ENCODE data around the gene ID1. TPM values are rescaled to one million over a fixed set of nuclear protein-coding genes. Genes with fewer than 3 reads are reported as not detected.

Gene ID1
- total RNA-seq, 6 donors from 2014 or later = 226 to 911 (median 570) TPM

DNA sequence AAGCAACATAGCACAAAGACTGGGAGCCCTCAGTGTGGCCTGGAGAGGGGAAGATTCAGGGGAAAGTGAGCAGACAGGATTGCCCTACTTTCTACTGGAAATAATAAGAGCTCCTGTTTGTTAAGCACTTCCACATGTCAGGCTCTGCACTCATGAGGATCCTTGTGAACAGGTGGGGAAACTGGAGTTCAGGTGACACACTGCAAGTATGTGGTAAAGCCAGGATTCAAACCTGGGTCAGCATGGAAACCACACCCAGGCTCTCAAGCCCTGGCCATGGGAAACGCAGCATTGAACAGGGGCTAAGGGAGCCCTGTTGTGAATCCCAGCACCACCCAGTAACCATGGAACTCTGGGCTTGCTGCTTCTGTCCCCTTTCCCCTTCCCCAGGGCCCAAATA is 42.8 kb upstream of the ID1 start:
- H3K9me3 ChIP-seq = no peaks in the 10 kb centered on the region
- no peak overlapping the region for H3K4me3 ChIP-seq
- peaks cover 8 to 81% (median 38%) of the 10 kb centered on the region in 4 donors for H3K36me3 ChIP-seq
- H3K27ac ChIP-seq = peak overlapping the region in 3 of 4 donors; percentile 14 to 32 (median 20)
- 38 to 73% methylated on average over 1 of the region's 1 CpG for WGBS, 2 donors
- no peaks in the 10 kb centered on the region for H3K27me3 ChIP-seq
- TF ChIP-seq POLR2AphosphoS5 (IDR thresholded peaks at IDR 0.05) = no peak
- no peak for TF ChIP-seq POLR2A (IDR thresholded peaks at IDR 0.05)
- no peak for TF ChIP-seq EP300 (IDR thresholded peaks at IDR 0.05)
- TF ChIP-seq, protein P1, sequence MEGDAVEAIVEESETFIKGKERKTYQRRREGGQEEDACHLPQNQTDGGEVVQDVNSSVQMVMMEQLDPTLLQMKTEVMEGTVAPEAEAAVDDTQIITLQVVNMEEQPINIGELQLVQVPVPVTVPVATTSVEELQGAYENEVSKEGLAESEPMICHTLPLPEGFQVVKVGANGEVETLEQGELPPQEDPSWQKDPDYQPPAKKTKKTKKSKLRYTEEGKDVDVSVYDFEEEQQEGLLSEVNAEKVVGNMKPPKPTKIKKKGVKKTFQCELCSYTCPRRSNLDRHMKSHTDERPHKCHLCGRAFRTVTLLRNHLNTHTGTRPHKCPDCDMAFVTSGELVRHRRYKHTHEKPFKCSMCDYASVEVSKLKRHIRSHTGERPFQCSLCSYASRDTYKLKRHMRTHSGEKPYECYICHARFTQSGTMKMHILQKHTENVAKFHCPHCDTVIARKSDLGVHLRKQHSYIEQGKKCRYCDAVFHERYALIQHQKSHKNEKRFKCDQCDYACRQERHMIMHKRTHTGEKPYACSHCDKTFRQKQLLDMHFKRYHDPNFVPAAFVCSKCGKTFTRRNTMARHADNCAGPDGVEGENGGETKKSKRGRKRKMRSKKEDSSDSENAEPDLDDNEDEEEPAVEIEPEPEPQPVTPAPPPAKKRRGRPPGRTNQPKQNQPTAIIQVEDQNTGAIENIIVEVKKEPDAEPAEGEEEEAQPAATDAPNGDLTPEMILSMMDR (IDR thresholded peaks at IDR 0.05) = no peak
- H3K4me1 ChIP-seq = peaks cover 14 to 23% (median 19%) of the 10 kb centered on the region in 4 donors
- DNase-seq (no peak), ATAC-seq (ENCODE audit: low FRiP score in 2 of 2) (no peak)

DNA sequence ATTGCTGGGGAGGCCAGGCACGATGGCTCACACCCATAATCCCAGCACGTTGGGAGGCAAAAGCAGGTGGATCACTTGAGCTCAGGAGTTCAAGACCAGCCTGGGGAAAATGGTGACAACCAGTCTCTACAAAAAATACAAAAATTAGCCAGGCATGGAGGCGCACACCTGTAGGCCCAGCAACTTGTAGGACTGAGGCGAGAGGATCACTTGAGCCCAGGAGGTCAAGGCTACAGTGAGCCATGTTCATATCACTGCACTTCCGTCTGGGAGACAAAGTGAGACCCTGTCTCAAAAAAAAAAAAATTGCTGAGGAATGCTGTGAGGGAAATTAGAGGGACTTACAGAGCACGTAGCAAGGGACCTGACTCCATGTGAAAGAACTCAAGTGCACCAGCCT is 40.8 kb upstream of the ID1 start:
- Histone ChIP-seq H3K4me3 (no peak overlapping the region), H3K27ac (no peak overlapping the region), H3K27me3 (no peaks in the 10 kb centered on the region), H3K9me3 (no peaks in the 10 kb centered on the region), H3K4me1 (peaks cover 20 to 31% (median 27%) of the 10 kb centered on the region in 4 donors), H3K36me3 (peaks cover 10 to 86% (median 41%) of the 10 kb centered on the region in 4 donors)
- DNase-seq (no peak), ATAC-seq (ENCODE audit: low FRiP score in 2 of 2) (no peak)
- 88 to 96% methylated on average over 6 of the region's 6 CpGs for WGBS, 2 donors
- TF ChIP-seq POLR2AphosphoS5 (IDR thresholded peaks at IDR 0.05) = no peak
- TF ChIP-seq POLR2A (IDR thresholded peaks at IDR 0.05) = no peak
- no peak for TF ChIP-seq EP300 (IDR thresholded peaks at IDR 0.05)
- TF ChIP-seq, protein P1 (IDR thresholded peaks at IDR 0.05) = no peak

DNA sequence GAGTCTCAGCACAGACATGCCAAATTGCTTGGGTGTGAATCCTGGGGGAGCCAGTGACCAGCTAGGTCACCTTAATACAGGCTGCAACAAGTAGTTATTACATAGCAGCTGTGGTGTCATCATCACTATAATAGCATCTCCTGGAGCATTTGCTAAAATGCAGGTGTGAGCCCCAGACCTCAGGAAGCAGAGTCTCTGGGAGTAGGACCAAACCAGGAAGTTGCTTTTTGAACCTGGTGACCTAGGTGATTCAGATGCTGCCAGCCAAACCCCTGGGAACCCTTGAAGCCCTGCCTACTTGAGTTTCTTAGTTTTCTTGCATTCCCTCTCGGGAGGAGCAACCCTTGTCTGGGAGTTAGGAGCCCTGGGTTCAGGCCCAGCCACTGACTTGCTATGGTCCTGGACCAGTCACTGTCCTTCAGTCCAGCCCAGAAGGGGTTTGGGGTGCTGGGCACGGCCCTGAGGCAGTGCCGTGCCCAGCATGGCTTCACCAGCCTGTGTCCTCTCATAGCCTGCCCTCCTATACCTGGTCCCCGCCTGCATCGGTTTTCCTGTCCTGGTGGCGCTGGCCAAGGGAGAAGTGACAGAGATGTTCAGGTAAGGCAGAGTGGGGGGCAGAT is 39.3 kb upstream of the ID1 start:
- DNase-seq = no peak
- WGBS, 2 donors = 63 to 94% methylated on average over 1 to 6 of the region's 6 CpGs
- no peaks in the 10 kb centered on the region for H3K9me3 ChIP-seq
- TF ChIP-seq EP300 (IDR thresholded peaks at IDR 0.05) = no peak
- no peak for TF ChIP-seq POLR2AphosphoS5 (IDR thresholded peaks at IDR 0.05)
- H3K36me3 ChIP-seq = peaks cover 10 to 85% (median 41%) of the 10 kb centered on the region in 4 donors
- no peaks in the 10 kb centered on the region for H3K27me3 ChIP-seq
- H3K27ac ChIP-seq = no peak overlapping the region
- no peak for ATAC-seq (ENCODE audit: low FRiP score in 2 of 2)
- peaks cover 19 to 40% (median 33%) of the 10 kb centered on the region in 4 donors for H3K4me1 ChIP-seq
- no peak overlapping the region for H3K4me3 ChIP-seq

DNA sequence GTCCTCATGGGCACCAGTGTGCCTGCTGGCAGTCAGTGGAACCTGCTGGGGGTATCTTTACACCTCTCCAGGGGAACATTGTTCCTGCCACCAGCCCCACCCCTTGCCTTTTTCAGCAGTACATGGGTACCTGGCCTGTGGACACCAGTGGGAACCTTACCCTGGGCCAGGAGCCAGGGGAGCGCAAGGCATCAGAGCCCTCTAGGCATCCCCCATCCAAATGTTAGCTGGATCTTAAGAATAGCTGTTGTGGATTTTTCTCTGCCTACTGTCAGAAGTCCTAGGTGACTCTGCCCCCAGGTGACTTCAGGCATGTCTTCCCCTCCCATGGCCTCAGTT is 38.8 kb upstream of the ID1 start:
- Histone ChIP-seq H3K9me3 (no peaks in the 10 kb centered on the region), H3K4me3 (no peak overlapping the region), H3K27me3 (no peaks in the 10 kb centered on the region), H3K27ac (peak overlapping the region in 1 of 4 donors; percentile 94), H3K4me1 (peaks cover 18 to 40% (median 35%) of the 10 kb centered on the region in 4 donors), H3K36me3 (peaks cover 10 to 81% (median 41%) of the 10 kb centered on the region in 4 donors)
- ATAC-seq (ENCODE audit: low FRiP score in 2 of 2) = no peak
- no peak for TF ChIP-seq EP300 (IDR thresholded peaks at IDR 0.05)
- TF ChIP-seq POLR2AphosphoS5 (IDR thresholded peaks at IDR 0.05) = no peak
- TF ChIP-seq, protein P1 (IDR thresholded peaks at IDR 0.05) = no peak
- TF ChIP-seq POLR2A (IDR thresholded peaks at IDR 0.05) = no peak
- DNase-seq = no peak
- 89 to 100% methylated on average over 1 of the region's 1 CpG for WGBS, 2 donors

DNA sequence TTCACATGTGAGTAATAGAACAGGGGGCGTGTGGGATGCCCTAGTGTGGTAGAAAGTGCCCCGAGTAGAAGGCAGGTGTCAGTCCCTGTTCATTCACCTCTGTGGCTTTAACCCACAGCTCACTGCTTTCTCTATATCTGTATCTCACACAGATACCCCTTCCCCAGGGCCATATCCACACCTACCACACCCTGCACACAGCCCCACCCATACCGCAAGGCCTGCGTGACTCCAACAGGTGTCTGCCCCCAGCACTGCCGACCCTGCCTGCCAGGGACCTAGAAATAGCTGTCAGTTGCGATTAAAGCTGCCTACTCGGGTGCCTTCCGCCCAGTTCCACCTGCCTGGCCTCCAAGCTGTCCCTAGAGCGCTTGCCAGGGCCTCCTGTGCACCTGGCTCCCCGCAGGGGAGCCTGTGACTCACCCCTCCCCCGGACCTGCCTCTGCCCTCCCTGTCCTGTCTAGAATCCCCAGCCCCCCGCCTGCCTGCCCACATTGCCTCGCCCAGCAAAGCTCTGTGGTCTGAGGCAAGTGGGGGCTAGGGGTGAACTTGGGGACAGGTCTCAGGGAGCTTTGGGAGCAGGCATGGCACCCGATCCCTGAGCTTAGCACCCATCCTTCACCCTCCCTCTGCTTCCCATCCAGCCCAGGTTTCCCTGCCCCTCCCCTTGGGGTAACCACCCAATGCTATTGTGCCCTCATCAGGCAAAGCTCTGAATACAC is 38.3 kb upstream of the ID1 start:
- Histone ChIP-seq H3K27ac (peak overlapping the region in 1 of 4 donors; percentile 94), H3K4me3 (no peak overlapping the region), H3K36me3 (peaks cover 10 to 76% (median 37%) of the 10 kb centered on the region in 4 donors), H3K27me3 (no peaks in the 10 kb centered on the region), H3K9me3 (no peaks in the 10 kb centered on the region), H3K4me1 (peaks cover 20 to 41% (median 34%) of the 10 kb centered on the region in 4 donors)
- TF ChIP-seq, protein P1 (IDR thresholded peaks at IDR 0.05) = no peak
- TF ChIP-seq POLR2A (IDR thresholded peaks at IDR 0.05) = no peak
- TF ChIP-seq POLR2AphosphoS5 (IDR thresholded peaks at IDR 0.05) = no peak
- no peak for TF ChIP-seq EP300 (IDR thresholded peaks at IDR 0.05)
- 80 to 84% methylated on average over 13 to 14 of the region's 14 CpGs for WGBS, 2 donors
- peak in 1 of 2 donors; percentile 53 for DNase-seq
- ATAC-seq (ENCODE audit: low FRiP score in 2 of 2) = no peak
